NCI-H82 (cell line): ENCODE data around the gene PXDN.
"Not testable (repeated sequence)": the region's sequence is repeated elsewhere in the genome, so short reads cannot be mapped to it uniquely, and the experiment has no call there.

ENCODE experiments used
- DNase-seq: peaks from one replicate; lab custom pipeline; 2025; lab: John Stamatoyannopoulos, UW

The PXDN gene

GRCh38 chr2:1723397-1724042 lies 20.8 kb downstream of the PXDN start:
- DNase-seq, result no peak

- DNase-seq, result no peak
These were observed 21.6 kb downstream of the PXDN start for GRCh38 chr2:1722692-1723091.

DNA sequence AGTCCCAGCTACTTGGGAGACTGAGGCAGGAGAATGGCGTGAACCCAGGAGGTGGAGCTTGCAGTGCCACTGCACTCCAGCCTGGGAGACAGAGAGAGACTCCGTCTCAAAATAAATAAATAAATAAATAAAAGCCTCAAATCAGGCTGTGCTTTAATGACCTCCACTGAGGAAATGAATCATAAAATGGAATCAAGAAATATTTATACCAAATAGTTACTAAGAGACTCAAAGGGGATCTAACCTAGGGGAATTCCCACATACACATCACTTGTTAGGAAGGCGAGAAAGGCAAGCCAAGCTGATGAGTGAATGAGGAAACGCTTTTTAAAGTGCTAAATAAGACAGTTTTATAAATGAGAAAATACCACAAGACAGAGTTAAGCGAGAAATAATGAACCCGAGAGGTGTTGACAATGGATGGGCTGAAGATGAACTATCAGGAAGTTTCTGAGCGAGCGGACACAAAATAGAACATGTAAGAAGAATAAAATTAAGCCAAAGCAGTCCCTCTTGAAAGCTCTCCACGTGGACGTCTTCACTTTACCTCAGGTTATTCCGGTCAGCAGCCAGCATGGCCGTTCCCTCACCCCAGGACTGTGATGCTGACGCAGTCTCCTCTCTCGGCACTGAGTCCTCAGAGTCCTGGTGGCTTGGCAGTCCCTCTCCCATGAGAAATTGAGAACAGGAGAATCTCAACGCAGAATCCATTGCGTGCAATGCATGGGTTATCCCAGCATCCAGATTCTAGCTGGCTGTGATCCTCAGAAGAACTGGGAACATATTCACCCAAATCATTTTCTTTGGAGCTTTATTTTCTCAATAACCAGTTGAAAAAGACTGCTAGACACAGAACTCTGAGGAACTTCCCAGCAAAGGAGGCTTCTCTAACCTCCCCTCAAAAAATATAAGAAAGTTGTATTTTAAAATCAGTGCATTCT lies 22.3 kb downstream of the PXDN start:
- no peak for DNase-seq

GRCh38 chr2:1718339-1719220 lies 25.7 kb downstream of the PXDN start:
- DNase-seq, result no peak

- DNase-seq, result no peak
These were observed 27.2 kb downstream of the PXDN start for GRCh38 chr2:1717113-1717512.

DNA sequence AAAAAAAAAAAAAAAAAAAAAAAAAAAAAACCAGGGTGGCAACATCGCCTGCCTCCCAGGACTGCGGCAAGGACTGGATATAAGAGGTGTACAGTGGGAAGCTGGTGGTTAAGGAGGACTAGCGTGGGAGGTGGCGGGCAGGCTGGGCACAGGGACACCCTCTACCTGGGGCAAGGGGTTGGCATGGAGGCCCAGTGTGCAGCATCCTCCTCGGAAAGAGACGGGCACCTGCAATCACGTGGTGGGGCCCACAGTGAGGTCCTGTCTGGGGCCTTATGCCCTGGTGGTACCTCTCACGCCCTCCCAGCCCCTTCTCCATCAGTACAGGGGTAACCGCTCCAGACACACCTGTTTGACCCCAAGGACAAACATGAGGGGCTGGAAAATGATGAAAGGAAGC lies 27.9 kb downstream of the PXDN start:
- DNase-seq, result no peak

GRCh38 chr2:1716014-1716305 lies 28.4 kb downstream of the PXDN start:
- DNase-seq, result not testable (repeated sequence)

GRCh38 chr2:1715184-1716013 lies 28.9 kb downstream of the PXDN start:
- DNase-seq, result no peak

- no peak for DNase-seq
These were observed 29.8 kb downstream of the PXDN start for GRCh38 chr2:1714291-1715064.

DNA sequence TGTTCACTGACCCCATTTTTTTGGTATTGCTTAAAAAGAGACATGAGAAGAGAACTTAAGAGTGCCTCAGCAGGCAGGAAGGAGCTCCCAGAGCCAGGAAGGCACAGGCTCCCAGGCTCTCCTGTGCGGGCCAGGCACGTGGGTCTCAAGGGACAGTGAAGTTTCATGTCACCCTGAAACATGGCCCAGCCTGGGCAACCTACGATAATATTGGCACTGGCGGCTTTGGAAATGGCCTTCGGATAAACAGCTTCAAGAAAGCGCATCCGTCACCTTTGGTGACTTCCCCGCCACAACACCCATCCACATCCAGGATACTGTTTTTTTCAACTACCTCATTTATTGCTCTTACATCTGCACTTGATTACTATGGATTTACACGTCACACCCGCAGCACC lies 30.5 kb downstream of the PXDN start:
- no peak for DNase-seq

GRCh38 chr2:1713142-1713838 lies 31.0 kb downstream of the PXDN start:
- DNase-seq, result no peak

DNA sequence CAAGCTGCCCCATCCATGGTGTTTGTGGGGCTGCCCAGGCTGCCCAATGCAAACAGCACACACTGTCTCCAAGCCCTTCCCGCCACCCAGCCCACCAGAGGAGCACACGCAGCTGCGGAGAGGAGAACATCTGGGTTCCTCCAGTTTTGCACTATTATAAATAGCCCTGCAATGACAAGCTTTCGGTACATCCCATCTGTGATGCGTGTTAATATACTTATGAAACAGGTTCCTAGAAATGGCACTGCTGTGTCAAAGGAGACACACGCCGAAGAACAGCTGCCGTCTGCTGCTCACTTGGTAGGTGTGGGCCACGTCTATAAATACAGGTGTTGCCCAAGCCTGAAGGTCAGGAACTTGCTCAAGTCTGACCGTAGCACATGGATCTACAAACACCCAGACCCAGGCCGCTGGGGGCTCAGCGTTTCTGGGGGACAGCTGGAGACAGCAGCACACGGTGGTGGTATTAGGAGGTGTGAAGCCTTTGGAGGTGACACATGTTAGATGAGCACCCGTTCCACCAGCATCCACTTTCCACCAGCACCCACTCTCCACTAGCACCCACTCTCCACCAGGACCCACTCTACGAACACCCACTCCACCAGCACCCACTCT lies 34.3 kb downstream of the PXDN start:
- DNase-seq, result no peak

DNA sequence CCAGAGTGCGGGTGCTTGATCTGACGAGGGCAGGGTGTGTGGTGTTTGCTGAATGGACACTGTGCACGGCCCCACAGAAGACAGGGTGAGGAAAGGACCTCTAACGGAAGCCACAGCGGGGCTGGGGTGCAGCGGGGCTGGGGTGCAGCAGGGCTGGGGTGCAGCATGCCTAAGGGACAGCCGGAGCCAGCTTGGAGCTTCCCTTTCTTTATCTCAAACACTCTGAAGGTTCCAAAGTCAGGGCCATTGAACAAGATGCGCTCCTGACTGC lies 35.0 kb downstream of the PXDN start:
- DNase-seq, result no peak

DNA sequence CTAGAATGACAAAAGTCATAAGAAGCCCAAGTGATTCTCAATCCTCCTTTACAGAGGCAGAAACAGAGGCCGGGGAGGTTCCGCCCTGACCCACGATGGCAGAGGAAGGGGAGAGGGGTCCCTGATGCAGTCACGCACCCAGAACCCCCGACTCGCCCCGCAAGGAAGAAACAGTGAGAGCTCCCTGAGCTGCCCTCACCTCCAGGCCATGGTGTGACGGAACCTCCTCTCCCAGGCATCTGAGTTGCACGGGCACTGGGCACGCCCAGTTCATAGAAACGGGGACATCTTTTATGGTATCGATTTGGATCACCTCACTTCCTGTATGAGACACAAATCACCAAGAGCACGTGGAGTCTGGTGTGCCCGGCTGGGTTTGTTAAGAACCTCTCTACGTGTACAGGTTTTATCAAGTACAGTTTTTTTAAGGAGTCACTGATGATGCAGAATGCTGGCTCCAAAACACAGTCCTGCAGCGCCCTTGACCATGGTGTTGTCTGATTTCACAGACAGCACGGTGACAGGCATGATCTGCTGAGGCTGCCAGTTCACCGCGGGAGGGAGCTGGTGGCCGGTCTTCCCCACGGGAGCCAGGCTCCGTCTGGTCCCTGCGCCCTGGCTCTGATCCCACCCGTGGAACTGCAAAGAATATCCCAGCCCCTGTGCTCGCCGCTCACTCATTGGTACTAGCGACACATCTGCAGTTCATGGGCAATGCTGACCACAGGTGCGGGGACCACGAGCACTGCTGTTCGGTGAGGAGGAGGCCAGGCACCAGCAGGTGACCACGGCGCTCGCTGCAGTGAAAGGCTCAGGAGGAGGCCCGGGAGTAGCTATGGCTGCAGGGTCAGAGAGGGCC lies 35.6 kb downstream of the PXDN start:
- no peak for DNase-seq

GRCh38 chr2:1707771-1708418 lies 36.4 kb downstream of the PXDN start:
- DNase-seq, result no peak

DNA sequence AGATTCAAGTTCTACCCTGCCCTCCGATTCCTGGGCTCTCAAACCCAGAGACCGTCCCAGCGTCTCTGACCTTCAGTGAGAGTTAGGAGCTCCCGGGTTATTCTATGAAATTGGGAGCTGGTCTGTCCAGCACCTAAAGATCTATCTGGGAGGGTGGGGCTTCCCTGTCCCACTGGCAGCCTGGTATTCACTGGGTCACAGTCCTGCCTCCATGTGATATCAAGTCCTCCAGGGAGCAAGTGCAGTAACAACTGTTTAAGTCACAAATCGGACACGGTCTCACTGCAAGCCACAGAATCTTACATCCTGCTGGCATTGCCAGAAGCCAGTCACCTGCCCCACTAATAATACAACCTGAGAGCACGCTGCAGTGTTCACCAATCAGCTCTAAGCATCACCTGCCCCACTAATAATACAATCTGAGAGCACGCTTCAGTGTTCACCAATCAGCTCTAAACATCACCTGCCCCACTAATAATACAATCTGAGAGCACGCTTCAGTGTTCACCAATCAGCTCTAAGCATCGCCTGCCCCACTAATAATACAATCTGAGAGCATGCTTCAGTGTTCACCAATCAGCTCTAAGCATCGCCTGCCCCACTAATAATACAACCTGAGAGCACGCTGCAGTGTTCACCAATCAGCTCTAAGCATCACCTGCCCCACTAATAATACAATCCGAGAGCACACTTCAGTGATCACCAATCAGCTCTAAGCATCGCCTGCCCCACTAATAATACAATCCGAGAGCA lies 38.0 kb downstream of the PXDN start:
- DNase-seq, result not testable (repeated sequence)

DNA sequence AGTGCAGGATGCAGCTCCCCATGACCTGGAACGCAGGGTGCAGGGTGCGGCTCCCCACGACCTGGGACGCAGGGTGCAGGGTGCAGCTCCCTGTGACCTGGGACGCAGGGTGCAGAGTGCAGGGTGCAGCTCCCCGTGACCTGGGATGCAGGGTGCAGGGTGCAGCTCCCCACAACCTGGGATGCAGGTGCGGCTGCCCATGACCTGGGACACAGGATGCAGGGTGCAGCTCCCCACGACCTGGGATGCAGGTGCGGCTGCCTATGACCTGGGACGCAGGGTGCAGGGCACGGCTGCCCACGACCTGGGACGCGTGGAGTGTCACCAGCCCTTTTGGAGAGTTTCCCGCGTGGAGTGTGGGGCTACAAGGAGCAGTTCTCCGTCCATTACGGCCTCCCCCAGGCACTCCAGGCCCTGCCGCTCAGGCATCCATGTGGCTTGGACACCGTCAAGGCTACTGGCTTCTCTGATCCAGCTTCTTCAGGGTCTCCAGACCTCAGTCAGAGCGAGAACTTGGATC lies 38.7 kb downstream of the PXDN start:
- no peak for DNase-seq
